HG02759 (cell line): ENCODE measurements around the gene ZNF850.

Experiments used
- ATAC-seq: cut with Tn5 transposase; IDR thresholded peaks from one replicate; pipeline ENCODE4 v1.9.1; 2021; ENCODE audit warnings: mild to moderate bottlenecking, moderate library complexity; ENCODE audit not compliant: unreplicated experiment

Gene ZNF850

GRCh38 chr19:36707134-36707533 is 65.5 kb downstream of the ZNF850 start:
- ATAC-seq, result no peak

GRCh38 chr19:36688058-36688457 is 84.5 kb downstream of the ZNF850 start:
- ATAC-seq, result no peak

- peak; percentile 95 for ATAC-seq
Observed at GRCh38 chr19:36687214-36688056, 85.2 kb downstream of the ZNF850 start, which contains the start of gene ZNF567. Gene ZNF567, plus strand, starts transcription at chr19:36687612. Its CDS starts 7,256 bp downstream, at chr19:36694868.

GRCh38 chr19:36686365-36687213 is 86.0 kb downstream of the ZNF850 start:
- no peak for ATAC-seq

GRCh38 chr19:36685835-36686234 is 86.8 kb downstream of the ZNF850 start:
- ATAC-seq, result no peak

GRCh38 chr19:36679455-36679854 is 93.2 kb downstream of the ZNF850 start:
- no peak for ATAC-seq

- no peak for ATAC-seq
Observed at GRCh38 chr19:36674201-36674600, 98.4 kb downstream of the ZNF850 start.

GRCh38 chr19:36672368-36672767 is 100.2 kb downstream of the ZNF850 start:
- ATAC-seq, result no peak

GRCh38 chr19:36668646-36669045 is 104.0 kb downstream of the ZNF850 start:
- no peak for ATAC-seq

GRCh38 chr19:36665832-36666231 is 106.8 kb downstream of the ZNF850 start:
- no peak for ATAC-seq
